NB4 (cell line): Measurements from ENCODE around the gene TNNC1.

Source experiments
- POLR2A ChIP-seq: IDR thresholded peaks from 2 replicates; pipeline ENCODE4 v1.6.1; 2011; ENCODE audit warnings: mild to moderate bottlenecking; ENCODE audit not compliant: insufficient read length; ENCODE audit errors: extremely low read depth
- TF ChIP-seq, protein P1 (sequence below): IDR thresholded peaks from one replicate; pipeline ENCODE4 v1.5.1; 2012; ENCODE audit warnings: low read depth, low read length

DNA sequence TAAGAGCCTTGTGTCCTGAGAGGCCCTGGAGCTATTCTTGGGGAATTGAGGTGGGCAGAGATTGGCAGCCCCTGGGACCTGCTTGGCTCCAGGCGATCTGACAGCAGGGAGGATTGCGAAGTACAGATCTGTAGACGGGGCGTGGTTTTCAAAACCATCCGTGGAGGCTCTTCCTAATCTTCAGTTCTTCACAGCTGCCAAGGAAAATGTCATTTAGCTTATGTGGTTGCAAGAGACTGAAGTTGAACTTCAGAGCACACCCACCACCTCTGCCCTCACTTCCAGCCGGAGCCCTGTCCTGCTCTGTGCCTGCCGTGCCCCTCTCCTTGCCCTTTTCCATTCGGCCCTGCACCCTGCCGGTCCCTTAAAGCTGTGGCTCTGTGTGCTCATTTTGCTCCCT is 14.5 kb upstream of the TNNC1 start:
- TF ChIP-seq, protein P1, sequence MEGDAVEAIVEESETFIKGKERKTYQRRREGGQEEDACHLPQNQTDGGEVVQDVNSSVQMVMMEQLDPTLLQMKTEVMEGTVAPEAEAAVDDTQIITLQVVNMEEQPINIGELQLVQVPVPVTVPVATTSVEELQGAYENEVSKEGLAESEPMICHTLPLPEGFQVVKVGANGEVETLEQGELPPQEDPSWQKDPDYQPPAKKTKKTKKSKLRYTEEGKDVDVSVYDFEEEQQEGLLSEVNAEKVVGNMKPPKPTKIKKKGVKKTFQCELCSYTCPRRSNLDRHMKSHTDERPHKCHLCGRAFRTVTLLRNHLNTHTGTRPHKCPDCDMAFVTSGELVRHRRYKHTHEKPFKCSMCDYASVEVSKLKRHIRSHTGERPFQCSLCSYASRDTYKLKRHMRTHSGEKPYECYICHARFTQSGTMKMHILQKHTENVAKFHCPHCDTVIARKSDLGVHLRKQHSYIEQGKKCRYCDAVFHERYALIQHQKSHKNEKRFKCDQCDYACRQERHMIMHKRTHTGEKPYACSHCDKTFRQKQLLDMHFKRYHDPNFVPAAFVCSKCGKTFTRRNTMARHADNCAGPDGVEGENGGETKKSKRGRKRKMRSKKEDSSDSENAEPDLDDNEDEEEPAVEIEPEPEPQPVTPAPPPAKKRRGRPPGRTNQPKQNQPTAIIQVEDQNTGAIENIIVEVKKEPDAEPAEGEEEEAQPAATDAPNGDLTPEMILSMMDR, result no peak
- no peak for TF ChIP-seq POLR2A
